ENCODE measurements around the gene LRP1.

DNA sequence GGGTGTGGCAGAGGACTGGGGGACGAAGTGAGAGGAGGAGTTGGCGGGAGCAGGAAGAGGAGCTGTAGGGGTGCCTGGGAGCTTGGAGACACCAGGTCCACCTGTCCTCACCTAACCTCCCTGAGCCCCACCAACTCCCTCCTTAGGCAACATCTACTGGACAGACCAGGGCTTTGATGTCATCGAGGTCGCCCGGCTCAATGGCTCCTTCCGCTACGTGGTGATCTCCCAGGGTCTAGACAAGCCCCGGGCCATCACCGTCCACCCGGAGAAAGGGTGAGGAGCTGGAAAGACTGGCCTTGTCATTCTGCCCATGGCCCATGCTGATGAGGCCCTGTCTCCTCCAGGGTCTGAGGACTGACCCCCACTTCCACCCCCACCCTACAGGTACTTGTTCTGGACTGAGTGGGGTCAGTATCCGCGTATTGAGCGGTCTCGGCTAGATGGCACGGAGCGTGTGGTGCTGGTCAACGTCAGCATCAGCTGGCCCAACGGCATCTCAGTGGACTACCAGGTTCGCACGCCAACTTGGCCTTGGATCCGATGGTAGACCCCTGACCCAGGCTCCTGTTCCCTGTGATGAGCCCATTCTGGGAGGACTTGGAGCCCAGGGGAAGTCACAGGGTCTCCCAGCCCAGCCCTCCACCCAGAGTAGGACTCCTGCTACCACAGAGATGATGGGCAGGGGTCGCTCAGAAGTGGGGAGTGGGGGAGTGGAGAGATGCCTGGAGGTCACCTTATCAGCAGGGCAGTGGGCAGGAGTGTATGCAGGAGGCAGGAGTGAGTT is 55.8 kb downstream of the LRP1 start:
- TF ChIP-seq, protein P1, sequence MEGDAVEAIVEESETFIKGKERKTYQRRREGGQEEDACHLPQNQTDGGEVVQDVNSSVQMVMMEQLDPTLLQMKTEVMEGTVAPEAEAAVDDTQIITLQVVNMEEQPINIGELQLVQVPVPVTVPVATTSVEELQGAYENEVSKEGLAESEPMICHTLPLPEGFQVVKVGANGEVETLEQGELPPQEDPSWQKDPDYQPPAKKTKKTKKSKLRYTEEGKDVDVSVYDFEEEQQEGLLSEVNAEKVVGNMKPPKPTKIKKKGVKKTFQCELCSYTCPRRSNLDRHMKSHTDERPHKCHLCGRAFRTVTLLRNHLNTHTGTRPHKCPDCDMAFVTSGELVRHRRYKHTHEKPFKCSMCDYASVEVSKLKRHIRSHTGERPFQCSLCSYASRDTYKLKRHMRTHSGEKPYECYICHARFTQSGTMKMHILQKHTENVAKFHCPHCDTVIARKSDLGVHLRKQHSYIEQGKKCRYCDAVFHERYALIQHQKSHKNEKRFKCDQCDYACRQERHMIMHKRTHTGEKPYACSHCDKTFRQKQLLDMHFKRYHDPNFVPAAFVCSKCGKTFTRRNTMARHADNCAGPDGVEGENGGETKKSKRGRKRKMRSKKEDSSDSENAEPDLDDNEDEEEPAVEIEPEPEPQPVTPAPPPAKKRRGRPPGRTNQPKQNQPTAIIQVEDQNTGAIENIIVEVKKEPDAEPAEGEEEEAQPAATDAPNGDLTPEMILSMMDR (optimal IDR thresholded peaks at IDR 0.05 in 1 of 3, IDR thresholded peaks at IDR 0.05 in 1 of 3, conservative IDR thresholded peaks at IDR 0.05 in 1 of 3; ENCODE audit: extremely low read depth in 1 of 3, insufficient read depth in 2 of 3, low read length in 3 of 3) = no peak
- TF ChIP-seq EZH2 (IDR thresholded peaks at IDR 0.05; ENCODE audit: low read length) = no peak
